ENCODE results near the gene TNNT2. TPM values are rescaled to one million over a fixed set of nuclear protein-coding genes. Genes with fewer than 3 reads are reported as not detected.

TNNT2 gene
- total and polyA plus RNA-seq, 2 donors (not counting 1 experiment from before 2014, with no cell fraction given): 1.4 TPM; not detected in 1

- Histone ChIP-seq H3K79me2 (ENCODE audit: control insufficient read depth, insufficient read depth, low read length) (no peaks in the 10 kb centered on the region), H3K4me1 (ENCODE audit: control insufficient read depth, extremely low read depth, insufficient read depth, low read length) (no peaks in the 10 kb centered on the region), H3K4me2 (ENCODE audit: extremely low read depth, insufficient read depth, low read length) (no peak overlapping the region), H3K27ac (ENCODE audit: insufficient read depth, low read length) (no peak overlapping the region), H3K4me3 (replicated peaks in 1 of 4; ENCODE audit: control extremely low read depth in 1 of 4, insufficient read depth in 1 of 4, low read depth in 3 of 4, low read length in 4 of 4) (no peak overlapping the region), H3K9ac (ENCODE audit: insufficient read depth, low read length) (no peak overlapping the region), H3K27me3 (ENCODE audit: control insufficient read depth, insufficient read depth, low read length) (peaks cover 17% of the 10 kb centered on the region), H3K36me3 (ENCODE audit: control insufficient read depth, insufficient read depth, low read length) (no peaks in the 10 kb centered on the region), H4K20me1 (ENCODE audit: control insufficient read depth, extremely low read depth, insufficient read depth, low read length) (no peaks in the 10 kb centered on the region), H3K9me3 (ENCODE audit: control insufficient read depth, insufficient read depth, low read depth, low read length) (no peaks in the 10 kb centered on the region), H2AFZ (ENCODE audit: low read length) (no peak overlapping the region)
- TF ChIP-seq, protein P1, sequence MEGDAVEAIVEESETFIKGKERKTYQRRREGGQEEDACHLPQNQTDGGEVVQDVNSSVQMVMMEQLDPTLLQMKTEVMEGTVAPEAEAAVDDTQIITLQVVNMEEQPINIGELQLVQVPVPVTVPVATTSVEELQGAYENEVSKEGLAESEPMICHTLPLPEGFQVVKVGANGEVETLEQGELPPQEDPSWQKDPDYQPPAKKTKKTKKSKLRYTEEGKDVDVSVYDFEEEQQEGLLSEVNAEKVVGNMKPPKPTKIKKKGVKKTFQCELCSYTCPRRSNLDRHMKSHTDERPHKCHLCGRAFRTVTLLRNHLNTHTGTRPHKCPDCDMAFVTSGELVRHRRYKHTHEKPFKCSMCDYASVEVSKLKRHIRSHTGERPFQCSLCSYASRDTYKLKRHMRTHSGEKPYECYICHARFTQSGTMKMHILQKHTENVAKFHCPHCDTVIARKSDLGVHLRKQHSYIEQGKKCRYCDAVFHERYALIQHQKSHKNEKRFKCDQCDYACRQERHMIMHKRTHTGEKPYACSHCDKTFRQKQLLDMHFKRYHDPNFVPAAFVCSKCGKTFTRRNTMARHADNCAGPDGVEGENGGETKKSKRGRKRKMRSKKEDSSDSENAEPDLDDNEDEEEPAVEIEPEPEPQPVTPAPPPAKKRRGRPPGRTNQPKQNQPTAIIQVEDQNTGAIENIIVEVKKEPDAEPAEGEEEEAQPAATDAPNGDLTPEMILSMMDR (conservative IDR thresholded peaks at IDR 0.05 in 1 of 2, IDR thresholded peaks at IDR 0.05 in 1 of 2; ENCODE audit: low read depth in 1 of 2, low read length in 2 of 2): peak; percentile 65 to 79
- TF ChIP-seq EZH2 (IDR thresholded peaks at IDR 0.05; ENCODE audit: low read length, missing control alignments): no peak
- DNase-seq (ENCODE audit: low read depth in 2 of 2): peak; percentile 35 to 60
Measured at GRCh38 chr1:201348211-201348566, 29.3 kb downstream of the TNNT2 start.

DNA sequence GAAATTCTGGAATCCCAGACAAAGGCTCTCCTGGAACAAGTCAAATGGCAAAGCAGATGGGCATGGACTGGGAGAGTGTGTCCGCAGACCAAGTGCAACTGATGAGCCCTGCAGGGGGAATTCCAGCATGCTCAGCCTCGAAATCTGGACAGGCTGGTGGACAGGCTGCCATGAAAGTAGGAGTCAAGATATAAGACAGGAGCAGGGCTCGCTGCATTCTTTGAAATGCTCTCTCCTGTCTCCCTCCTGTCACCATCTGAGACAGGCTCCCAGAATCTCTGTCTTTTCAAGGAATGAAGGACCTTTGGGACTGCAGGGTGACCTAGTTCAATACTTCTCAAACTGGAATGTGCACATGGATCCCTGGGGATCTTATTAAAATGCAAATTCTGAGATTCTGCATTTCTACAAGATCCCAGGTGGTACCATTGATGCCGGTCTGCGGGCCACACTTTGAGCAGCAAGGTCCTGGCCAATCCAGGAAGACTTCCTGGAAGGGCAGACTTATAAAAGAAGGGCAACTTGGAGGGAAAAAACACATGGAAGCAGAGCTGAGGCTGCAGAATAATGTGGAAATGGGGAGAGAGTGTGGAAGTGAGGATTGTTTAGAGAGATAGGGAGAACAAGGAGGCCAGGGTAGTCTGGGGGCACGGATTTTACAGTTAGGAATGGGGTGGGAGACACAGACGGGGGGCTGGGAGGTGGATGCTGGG, 29.8 kb downstream of the TNNT2 start:
- Histone ChIP-seq H3K4me1 (ENCODE audit: control insufficient read depth, extremely low read depth, insufficient read depth, low read length) (no peaks in the 10 kb centered on the region), H3K36me3 (ENCODE audit: control insufficient read depth, insufficient read depth, low read length) (no peaks in the 10 kb centered on the region), H3K9me3 (ENCODE audit: control insufficient read depth, insufficient read depth, low read depth, low read length) (no peaks in the 10 kb centered on the region), H3K4me3 (replicated peaks in 1 of 4; ENCODE audit: control extremely low read depth in 1 of 4, insufficient read depth in 1 of 4, low read depth in 3 of 4, low read length in 4 of 4) (no peak overlapping the region), H2AFZ (ENCODE audit: low read length) (no peak overlapping the region), H4K20me1 (ENCODE audit: control insufficient read depth, extremely low read depth, insufficient read depth, low read length) (no peaks in the 10 kb centered on the region), H3K79me2 (ENCODE audit: control insufficient read depth, insufficient read depth, low read length) (no peaks in the 10 kb centered on the region), H3K27ac (ENCODE audit: insufficient read depth, low read length) (no peak overlapping the region), H3K4me2 (ENCODE audit: extremely low read depth, insufficient read depth, low read length) (no peak overlapping the region), H3K27me3 (ENCODE audit: control insufficient read depth, insufficient read depth, low read length) (peaks cover 13% of the 10 kb centered on the region), H3K9ac (ENCODE audit: insufficient read depth, low read length) (no peak overlapping the region)
- no peak for TF ChIP-seq EZH2 (IDR thresholded peaks at IDR 0.05; ENCODE audit: low read length, missing control alignments)
- TF ChIP-seq, protein P1 (conservative IDR thresholded peaks at IDR 0.05 in 1 of 2, IDR thresholded peaks at IDR 0.05 in 1 of 2; ENCODE audit: low read depth in 1 of 2, low read length in 2 of 2): no peak
- DNase-seq (ENCODE audit: low read depth in 2 of 2): no peak

GRCh38 chr1:201346987-201347386, 30.5 kb downstream of the TNNT2 start:
- Histone ChIP-seq H3K4me2 (ENCODE audit: extremely low read depth, insufficient read depth, low read length) (no peak overlapping the region), H3K4me3 (replicated peaks in 1 of 4; ENCODE audit: control extremely low read depth in 1 of 4, insufficient read depth in 1 of 4, low read depth in 3 of 4, low read length in 4 of 4) (no peak overlapping the region), H3K27ac (ENCODE audit: insufficient read depth, low read length) (no peak overlapping the region), H3K9me3 (ENCODE audit: control insufficient read depth, insufficient read depth, low read depth, low read length) (no peaks in the 10 kb centered on the region), H4K20me1 (ENCODE audit: control insufficient read depth, extremely low read depth, insufficient read depth, low read length) (no peaks in the 10 kb centered on the region), H3K36me3 (ENCODE audit: control insufficient read depth, insufficient read depth, low read length) (no peaks in the 10 kb centered on the region), H3K79me2 (ENCODE audit: control insufficient read depth, insufficient read depth, low read length) (no peaks in the 10 kb centered on the region), H3K9ac (ENCODE audit: insufficient read depth, low read length) (no peak overlapping the region), H3K27me3 (ENCODE audit: control insufficient read depth, insufficient read depth, low read length) (peaks cover 10% of the 10 kb centered on the region), H3K4me1 (ENCODE audit: control insufficient read depth, extremely low read depth, insufficient read depth, low read length) (no peaks in the 10 kb centered on the region), H2AFZ (ENCODE audit: low read length) (no peak overlapping the region)
- no peak for DNase-seq (ENCODE audit: low read depth in 2 of 2)
- TF ChIP-seq EZH2 (IDR thresholded peaks at IDR 0.05; ENCODE audit: low read length, missing control alignments): no peak
- TF ChIP-seq, protein P1 (conservative IDR thresholded peaks at IDR 0.05 in 1 of 2, IDR thresholded peaks at IDR 0.05 in 1 of 2; ENCODE audit: low read depth in 1 of 2, low read length in 2 of 2): no peak

All from fibroblast of lung (primary cell).